Activated CD4-positive, alpha-beta T cell treated with anti-CD3 and anti-CD28 coated beads, Interleukin-2, amount 50 U/mL, for 16 hours (primary cell): ENCODE measurements around the gene AIG1.
"Not testable (repeated sequence)": the region's sequence is repeated elsewhere in the genome, so short reads cannot be mapped to it uniquely, and the experiment has no call there.

ENCODE experiments used
- DNase-seq: peaks from one replicate; pipeline ENCODE4 v3.0.0-alpha.2; 2020

Gene AIG1

GRCh38 chr6:143243786-143244185 is 183.1 kb downstream of the AIG1 start:
- DNase-seq, result no peak

GRCh38 chr6:143245656-143246055 is 185.0 kb downstream of the AIG1 start:
- DNase-seq, result no peak

DNA sequence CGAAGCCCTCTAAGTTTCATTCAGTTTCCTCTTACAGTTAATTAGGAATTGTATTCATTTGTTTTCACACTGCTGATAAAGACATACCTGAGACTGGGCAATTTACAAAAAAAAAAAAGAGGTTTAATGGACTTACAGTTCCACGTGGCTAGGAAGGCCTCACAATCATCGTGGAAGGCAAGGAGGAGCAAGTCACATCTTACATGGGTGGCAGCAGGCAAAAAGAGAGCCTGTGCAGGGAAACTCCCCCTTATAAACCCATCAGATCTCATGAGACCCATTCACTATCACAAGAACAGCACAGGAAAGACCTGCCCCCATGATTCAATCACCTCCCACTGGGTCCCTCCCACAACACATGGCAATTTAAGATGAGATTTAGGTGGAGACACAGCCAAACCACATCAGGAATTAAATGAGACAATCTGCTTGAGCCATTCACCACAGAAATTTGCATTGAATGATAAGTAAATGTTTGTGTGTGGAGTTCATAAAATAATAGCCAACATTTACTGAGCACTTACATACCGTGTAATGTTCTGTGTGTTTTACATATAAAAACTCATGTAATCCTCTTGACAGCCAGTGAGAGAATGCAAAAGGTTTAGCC is 185.6 kb downstream of the AIG1 start:
- not testable (repeated sequence) for DNase-seq

- DNase-seq, result no peak
Observed at GRCh38 chr6:143247586-143247985, 186.9 kb downstream of the AIG1 start.

DNA sequence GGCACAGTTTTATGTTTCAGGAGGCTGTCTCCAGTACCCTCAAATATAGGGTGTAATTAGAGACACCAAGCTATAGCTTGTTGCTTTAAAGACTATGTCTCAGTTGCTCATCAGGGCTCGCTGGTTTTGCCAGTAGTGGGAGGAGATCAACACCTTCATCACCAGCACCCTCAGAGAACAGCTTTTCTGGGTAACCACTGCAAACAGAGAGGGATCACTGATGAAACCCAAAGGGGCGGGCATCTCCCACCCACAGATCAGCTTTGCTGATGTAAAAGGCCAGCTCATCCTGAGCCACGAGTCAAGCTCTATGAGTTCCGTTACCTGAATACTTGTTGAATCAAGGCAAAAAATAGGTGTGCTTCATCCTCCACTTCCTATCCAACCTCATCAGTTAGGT is 187.7 kb downstream of the AIG1 start:
- DNase-seq, result no peak

- DNase-seq, result no peak
Observed at GRCh38 chr6:143251288-143251687, 190.6 kb downstream of the AIG1 start.

DNA sequence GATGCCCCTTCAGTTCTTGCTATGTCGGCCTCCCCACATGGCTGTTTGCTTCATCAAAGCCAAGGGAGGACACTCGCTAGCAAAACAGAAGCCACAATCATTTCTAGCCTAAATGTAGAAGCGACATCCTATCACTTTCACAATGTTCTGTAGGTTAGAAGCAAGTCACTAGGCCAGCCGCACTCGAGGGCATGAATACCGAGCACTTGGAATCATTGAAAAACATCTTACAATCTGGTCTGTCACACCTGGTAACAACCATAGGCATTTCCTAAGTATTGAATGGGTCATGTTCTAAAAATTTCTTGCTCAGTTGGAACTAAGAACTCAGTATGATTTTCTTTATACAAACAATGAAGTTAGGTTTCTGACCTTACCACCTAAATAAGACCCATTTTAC is 192.3 kb downstream of the AIG1 start:
- DNase-seq, result no peak

DNA sequence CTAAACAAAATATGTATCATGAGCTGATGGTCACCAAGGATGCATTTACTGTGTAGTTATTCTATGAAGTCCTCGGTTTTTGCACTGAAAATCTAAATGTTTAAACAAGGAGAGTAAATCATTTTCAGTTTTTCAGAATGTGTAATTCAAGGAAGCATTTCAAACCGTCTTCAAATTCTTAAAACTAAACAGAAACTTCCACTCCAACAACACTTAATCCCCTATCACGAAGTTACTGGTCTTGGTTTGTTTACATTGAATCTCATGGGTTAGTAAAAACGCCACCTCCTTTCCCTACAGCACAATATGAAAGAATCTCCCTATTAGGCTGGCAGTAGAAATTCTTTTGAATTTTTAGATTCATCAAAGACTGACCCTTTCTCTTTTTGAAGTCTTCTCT is 192.9 kb downstream of the AIG1 start:
- no peak for DNase-seq

GRCh38 chr6:143258945-143259344 is 198.3 kb downstream of the AIG1 start:
- DNase-seq, result no peak

GRCh38 chr6:143260857-143261256 is 200.2 kb downstream of the AIG1 start:
- no peak for DNase-seq

GRCh38 chr6:143261899-143262436 is 201.3 kb downstream of the AIG1 start:
- no peak for DNase-seq

- no peak for DNase-seq
Observed at GRCh38 chr6:143262859-143263258, 202.2 kb downstream of the AIG1 start.

- DNase-seq, result no peak
Observed at GRCh38 chr6:143264379-143264778, 203.7 kb downstream of the AIG1 start.

DNA sequence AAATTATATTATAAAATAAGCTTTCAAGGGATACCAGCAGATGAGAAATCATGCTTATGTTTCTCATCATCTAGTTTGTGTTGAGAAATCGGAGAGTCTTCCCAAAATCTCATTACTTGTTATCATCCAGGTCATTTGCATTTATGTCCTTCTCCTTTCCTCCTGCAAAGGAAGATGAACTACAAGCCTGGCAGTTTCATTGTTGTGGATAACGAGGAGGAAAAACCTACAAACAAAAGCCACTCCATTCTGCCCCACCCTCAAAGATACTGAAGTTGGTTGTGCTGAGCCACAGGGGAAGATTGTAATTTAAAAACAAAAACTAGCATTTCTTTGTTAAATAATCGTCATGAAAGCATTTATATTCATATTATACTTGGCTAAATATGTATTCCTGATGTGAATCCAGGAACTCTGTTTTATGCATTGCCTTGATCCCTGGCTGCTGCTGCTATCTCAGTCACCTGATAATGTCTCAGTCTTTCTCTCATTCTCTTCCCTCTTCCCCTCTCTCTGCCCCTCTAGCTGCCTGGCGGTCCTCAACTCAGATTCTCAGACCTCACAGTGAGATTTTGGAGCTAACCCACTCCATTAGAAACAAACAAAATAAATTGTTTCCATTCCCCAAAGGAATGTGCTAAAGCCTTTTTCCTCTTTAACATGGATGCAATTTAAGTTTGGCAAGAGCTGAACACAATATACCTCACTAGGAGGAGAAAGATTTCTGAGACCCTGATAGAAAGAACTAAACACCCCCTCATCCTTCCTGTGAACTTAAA is 204.5 kb downstream of the AIG1 start:
- no peak for DNase-seq

DNA sequence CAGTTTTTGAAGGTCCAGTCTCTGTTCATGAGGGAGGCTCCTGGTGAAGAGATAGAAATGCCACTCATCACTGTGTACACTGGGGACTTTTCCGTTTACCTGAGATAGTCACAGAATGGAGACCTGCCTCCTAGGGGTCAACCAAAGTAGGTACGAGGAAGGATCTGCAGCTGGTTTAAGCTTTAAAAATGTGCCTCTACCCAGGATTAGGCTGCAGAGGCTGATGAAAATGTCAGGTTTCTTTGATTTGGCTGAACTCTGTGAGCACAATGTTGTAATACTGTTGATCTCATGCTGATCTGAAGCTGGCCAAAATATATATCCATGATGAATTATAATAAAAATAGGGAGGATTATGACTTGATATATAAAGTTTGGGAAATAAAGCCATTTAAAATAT is 207.1 kb downstream of the AIG1 start:
- no peak for DNase-seq

- no peak for DNase-seq
Observed at GRCh38 chr6:143268439-143268838, 207.8 kb downstream of the AIG1 start.

DNA sequence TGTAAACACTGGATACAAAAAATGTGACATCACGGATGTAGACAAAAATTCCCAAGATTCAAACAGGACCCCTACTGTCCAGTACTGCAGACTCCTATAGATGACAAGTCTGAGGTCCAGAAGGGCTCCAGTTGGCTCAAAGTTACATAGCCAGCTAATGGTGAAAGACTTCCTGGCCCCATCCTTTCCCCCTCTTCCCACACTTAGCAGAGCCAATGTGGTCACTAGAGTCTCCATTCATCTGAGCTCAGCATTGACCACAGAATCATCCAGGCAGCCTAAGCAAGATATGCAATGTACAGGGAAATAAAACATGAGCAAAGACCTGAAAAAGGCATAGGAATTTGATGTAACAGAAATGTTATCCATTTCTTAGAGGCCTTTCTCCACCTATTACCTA is 209.3 kb downstream of the AIG1 start:
- DNase-seq, result no peak

DNA sequence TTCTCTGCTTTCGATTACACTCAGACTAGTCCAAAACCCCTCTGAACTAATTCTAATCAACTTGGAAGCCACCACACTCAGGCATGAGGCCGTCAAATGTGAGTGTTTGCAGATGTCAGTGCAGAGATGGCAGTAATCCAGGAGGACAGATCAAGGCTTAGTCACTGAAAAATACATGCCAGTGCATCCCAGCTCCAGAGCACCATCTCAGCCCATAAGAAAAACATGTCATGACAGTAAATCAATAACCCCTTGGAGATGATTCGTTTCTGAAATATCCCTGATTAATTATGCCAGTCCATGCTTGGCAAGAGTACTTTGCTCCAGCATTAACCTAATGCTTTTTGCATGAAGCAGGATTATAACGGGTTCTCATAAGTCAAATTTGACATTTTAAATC is 210.3 kb downstream of the AIG1 start:
- no peak for DNase-seq

- DNase-seq, result peak; percentile 24
Observed at GRCh38 chr6:143276436-143276835, 215.7 kb downstream of the AIG1 start.

DNA sequence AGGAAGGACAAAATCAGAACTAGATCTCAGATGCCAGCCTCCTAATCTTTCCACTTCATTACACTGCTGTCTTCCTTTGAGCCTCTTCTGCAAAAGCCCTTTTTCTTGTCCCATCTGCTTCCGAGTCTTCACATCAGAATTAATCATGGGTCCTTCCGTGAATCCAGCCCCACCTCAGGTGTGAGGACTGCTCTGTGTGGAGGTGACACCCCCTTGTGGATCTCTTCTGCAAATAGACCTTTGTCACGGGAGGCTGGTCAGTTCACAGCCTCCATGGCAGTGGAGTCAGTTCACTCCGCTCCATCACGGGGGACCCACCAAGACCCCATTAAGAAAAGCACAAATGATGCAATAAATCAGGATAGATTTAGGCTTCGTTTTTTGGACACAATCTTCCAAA is 218.7 kb downstream of the AIG1 start:
- DNase-seq, result peak; percentile 6

DNA sequence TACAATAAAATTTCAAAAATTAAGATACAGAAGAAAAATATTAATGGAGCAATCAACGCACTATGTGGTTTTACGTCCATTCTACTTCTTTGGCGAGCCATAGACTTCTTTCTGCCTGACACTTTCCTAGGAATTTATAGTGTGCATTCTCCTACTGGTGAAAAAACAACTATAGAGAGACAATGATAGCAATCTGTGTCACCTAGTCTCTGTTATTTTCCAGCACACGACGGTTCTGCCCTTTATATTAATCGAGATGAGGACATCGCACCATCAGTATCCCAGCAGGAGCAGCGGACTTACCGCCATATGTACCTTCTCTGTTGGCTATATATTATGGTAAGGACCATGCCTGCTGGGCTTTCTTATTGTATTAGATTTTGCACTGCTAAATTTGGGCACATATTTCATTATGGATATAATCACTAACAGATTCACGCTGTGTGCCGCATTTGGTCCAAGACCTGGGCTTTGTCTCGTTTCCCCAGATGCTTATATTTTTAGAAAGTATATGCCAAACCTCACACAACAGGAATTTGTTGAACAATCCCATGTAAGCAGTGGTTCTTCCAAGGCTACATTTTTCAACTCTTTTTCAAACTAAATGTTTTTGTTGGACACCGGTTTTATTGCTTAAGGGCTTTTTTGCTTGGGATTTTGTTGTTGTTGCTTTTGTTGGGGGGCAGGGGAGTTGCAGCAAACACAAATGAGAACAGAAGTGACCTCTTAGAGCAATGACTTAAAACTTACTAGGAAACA is 223.4 kb downstream of the AIG1 start:
- no peak for DNase-seq

DNA sequence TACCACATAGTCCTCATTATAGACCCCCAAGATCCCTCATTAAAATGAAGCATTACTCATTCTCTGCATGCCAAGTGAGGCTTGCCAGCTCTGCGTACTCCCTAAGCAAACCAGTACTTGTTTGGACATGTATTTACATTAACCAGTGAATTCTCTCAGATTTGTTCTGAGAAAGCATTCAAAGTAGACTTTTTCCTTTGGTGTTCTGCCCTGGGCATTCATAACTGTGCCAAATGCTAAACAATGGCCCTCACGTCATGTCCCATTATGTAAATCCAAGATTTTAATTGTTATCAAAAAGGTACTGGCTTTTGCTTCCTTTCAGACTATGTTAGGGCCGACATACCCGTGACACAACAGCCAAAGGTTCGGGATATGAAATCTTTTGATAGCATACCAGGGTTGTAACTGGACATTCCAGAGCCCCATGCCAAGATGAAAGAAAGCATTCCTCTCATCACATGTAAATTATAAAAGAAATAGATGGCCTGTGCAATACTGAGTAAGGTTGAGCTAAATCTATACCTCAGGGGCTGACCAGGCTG is 225.6 kb downstream of the AIG1 start:
- DNase-seq, result no peak

- no peak for DNase-seq
Observed at GRCh38 chr6:143288923-143289322, 228.2 kb downstream of the AIG1 start.

GRCh38 chr6:143290206-143290605 is 229.5 kb downstream of the AIG1 start:
- DNase-seq, result no peak
